DMS153 treated with DMSO at 0.1 percent for 48 hours (cell line): ENCODE measurements around the gene KDM6B.
"Not testable (repeated sequence)": the region's sequence is repeated elsewhere in the genome, so short reads cannot be mapped to it uniquely, and the experiment has no call there.

Experiments
- DNase-seq: peaks from one replicate; lab custom pipeline; 2025; ENCODE audit not compliant: unreplicated experiment; lab: John Stamatoyannopoulos, UW

Gene KDM6B

GRCh38 chr17:7852262-7852670 is 18.2 kb downstream of the KDM6B start:
- no peak for DNase-seq

- no peak for DNase-seq
These were observed 19.1 kb downstream of the KDM6B start for GRCh38 chr17:7852919-7853690.

DNA sequence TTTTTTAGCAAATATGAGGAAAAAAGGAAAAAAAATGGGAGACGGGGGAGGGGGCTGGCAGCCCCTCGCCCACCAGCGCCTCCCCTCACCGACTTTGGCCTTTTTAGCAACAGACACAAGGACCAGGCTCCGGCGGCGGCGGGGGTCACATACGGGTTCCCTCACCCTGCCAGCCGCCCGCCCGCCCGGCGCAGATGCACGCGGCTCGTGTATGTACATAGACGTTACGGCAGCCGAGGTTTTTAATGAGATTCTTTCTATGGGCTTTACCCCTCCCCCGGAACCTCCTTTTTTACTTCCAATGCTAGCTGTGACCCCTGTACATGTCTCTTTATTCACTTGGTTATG is 19.6 kb downstream of the KDM6B start:
- DNase-seq, result no peak

GRCh38 chr17:7854078-7854777 is 20.2 kb downstream of the KDM6B start:
- no peak for DNase-seq

GRCh38 chr17:7854851-7855659 is 21.0 kb downstream of the KDM6B start, which contains the start of gene TMEM88:
TSS of gene TMEM88 (plus strand) at chr17:7855066. CDS start at chr17:7855075, 9 bp downstream.
- no peak for DNase-seq

GRCh38 chr17:7855660-7856010 is 21.6 kb downstream of the KDM6B start:
- no peak for DNase-seq

DNA sequence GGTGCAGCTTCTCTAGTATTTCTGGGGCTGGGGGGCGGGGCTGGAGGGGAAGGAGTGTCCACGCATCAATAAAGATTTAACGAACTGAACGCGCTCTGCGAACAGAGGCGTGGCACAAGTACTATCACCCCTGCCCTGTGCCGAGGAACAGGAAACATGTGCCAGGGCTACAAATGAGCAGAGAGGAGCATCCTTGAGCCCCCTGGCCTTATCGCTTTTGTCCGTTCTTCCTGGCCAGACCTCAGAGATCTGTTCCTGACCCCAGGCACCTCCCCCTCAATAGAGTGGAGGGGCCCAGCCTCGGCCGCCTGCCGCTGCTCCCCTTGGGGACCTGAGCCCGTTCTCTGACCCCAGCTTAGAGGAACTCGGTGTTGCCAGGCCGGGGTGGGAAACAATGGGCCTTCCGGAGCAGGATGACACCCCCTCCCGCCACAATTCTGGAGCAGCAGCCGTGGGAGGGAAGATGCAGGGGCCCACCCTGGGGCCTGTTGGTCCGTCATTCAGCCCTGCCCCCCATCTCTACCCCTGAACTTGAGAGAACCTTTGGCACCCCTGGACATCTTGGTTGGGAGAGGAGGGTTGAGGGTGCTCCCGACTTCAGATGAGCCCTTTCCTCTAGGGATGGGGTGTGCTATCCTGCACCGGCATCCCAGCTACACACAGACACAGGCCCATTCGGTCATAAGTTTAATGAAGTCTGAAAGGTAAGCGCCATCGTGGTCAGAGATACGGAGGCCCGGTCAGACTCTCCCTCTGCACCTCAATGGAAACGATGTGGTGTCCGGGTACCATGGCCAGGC is 22.2 kb downstream of the KDM6B start:
- DNase-seq, result no peak

GRCh38 chr17:7856811-7857712 is 23.0 kb downstream of the KDM6B start, which contains the start of gene NAA38:
TSS of gene NAA38 (minus strand) at chr17:7857559. CDS start at chr17:7857463, 96 bp downstream.
- peak; percentile 82 for DNase-seq

- peak; percentile 72 for DNase-seq
These were observed 23.9 kb downstream of the KDM6B start, which contains the start of gene CYB5D1 for GRCh38 chr17:7857713-7858521. TSS of gene CYB5D1 (plus strand) at chr17:7858003. CDS start at chr17:7858135, 132 bp downstream.

- no peak for DNase-seq
These were observed 24.4 kb downstream of the KDM6B start for GRCh38 chr17:7858522-7858810.

GRCh38 chr17:7859028-7859427 is 25.0 kb downstream of the KDM6B start:
- DNase-seq, result no peak

GRCh38 chr17:7862692-7863437 is 28.8 kb downstream of the KDM6B start:
- no peak for DNase-seq

GRCh38 chr17:7864384-7864783 is 30.4 kb downstream of the KDM6B start:
- not testable (repeated sequence) for DNase-seq

DNA sequence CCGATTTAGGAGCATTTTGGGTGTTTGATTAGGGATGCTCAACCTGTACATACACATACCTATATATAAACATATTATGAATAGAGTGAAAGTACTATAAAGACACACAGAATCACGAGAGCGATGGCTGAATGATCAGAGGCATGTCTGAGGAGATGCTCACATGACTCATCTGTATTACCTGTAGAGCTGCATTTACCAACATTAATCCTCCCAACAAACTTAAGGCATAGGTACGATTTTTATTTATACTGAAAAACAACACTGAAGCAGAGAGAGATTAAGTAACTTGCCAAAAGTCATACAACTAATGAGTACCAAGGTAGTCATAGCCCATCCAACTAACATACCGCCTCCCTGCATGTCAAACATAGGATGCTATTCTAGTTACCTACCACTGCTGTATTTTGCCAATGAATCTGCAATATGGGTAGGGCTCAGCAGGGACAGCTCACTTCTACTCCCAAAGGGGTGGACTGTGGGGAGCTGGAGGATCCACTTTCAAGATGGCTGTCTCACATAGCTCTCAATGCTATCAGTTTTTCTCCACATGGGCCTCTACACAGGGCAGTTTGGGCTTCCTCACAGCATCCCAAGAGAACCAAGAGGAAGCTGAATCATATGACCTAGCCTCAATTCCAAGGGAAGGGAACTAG is 31.1 kb downstream of the KDM6B start:
- DNase-seq, result no peak

DNA sequence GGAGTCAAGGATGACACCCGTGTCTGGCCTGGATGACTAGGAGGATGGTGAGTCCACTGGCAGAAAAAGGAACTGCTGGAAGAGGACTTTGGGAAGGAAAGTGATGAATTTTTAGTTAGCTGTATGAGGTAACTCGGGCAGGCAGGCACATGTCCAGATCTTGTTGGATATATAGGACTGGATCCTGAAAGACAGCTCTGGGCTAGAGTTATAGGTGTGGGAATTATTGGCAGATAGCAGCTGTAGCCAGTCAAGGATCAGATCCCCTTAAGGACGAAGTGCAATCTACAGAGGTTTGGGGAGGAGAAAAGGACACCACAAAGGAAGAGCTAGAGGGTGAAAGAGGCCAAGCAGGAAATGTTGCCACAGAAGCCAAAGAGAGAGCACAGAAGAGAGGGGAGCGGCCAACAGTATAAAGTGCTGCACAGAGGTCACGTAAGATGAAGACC is 33.9 kb downstream of the KDM6B start:
- no peak for DNase-seq

DNA sequence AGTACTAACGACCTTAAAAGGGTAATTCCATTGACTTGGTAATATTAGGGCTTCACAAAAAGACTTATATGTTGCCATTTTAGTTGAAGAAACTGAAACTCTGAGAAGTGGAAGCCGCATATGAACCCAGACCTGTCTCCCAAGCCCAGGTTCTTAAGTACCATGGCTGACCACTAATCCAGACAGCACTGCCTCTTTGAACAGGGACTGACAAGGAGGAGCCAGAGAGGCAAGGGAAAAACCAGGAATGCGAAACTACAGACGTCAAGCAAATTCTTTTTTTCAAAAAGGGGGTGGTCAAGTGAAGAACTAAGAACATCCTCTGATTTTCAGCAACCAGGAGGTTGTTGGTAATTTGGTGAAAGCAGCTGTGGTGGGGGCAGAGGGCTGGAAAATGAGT is 39.0 kb downstream of the KDM6B start:
- no peak for DNase-seq

GRCh38 chr17:7875804-7876370 is 41.9 kb downstream of the KDM6B start:
- DNase-seq, result no peak
